Right renal cortex interstitium (tissue), 3 donors: ENCODE data around the gene ITPA. TPM values are rescaled to one million over a fixed set of nuclear protein-coding genes. Genes with fewer than 3 reads are reported as not detected.

Experiments used
- DNase-seq, 3 donors: peaks; one replicate each; pipeline ENCODE4 v3.0.0-alpha.2; 2013; ENCODE audit warnings: low read depth in 3 of 3, low spot score in 2 of 3
- polyA plus RNA-seq, 3 donors: library from polyadenylated mRNA; unstranded; fragments of 120-200 nt; gene quantifications; one replicate each; pipeline ENCODE4 v1.2.1, GENCODE V29; 2013; ENCODE audit not compliant: insufficient read length in 3 of 3

Gene ITPA
- polyA plus RNA-seq, 3 donors: 43.2 to 46.1 (median 45.6) TPM

GRCh38 chr20:3226093-3226492, 16.8 kb downstream of the ITPA start:
- DNase-seq: no peak

GRCh38 chr20:3226864-3227263, 17.6 kb downstream of the ITPA start:
- DNase-seq: no peak

- DNase-seq: no peak
Observed at GRCh38 chr20:3227506-3227905, 18.2 kb downstream of the ITPA start.

- no peak for DNase-seq
Observed at GRCh38 chr20:3227936-3228749, 18.8 kb downstream of the ITPA start.

- no peak for DNase-seq
Observed at GRCh38 chr20:3228750-3229032, 19.4 kb downstream of the ITPA start.

GRCh38 chr20:3229158-3229557, 19.9 kb downstream of the ITPA start:
- DNase-seq: no peak

- DNase-seq: no peak
Observed at GRCh38 chr20:3229798-3230197, 20.5 kb downstream of the ITPA start.

- no peak for DNase-seq
Observed at GRCh38 chr20:3231116-3231515, 21.8 kb downstream of the ITPA start.

- DNase-seq: no peak
Observed at GRCh38 chr20:3231889-3232588, 22.7 kb downstream of the ITPA start.

GRCh38 chr20:3233131-3233990, 24.1 kb downstream of the ITPA start:
- no peak for DNase-seq

- no peak for DNase-seq
Observed at GRCh38 chr20:3233991-3234498, 24.7 kb downstream of the ITPA start.

GRCh38 chr20:3235666-3236324, 26.5 kb downstream of the ITPA start:
- no peak for DNase-seq

- DNase-seq: no peak
Observed at GRCh38 chr20:3237011-3237957, 28.0 kb downstream of the ITPA start.

- no peak for DNase-seq
Observed at GRCh38 chr20:3237958-3238615, 28.8 kb downstream of the ITPA start.

- no peak for DNase-seq
Observed at GRCh38 chr20:3238616-3239025, 29.3 kb downstream of the ITPA start.

GRCh38 chr20:3239026-3239866, 29.9 kb downstream of the ITPA start, which contains the start of gene SLC4A11:
TSS of gene SLC4A11 (minus strand) at chr20:3239190. CDS start at chr20:3239137, 53 bp downstream.
- no peak for DNase-seq

GRCh38 chr20:3239867-3240775, 30.8 kb downstream of the ITPA start:
- no peak for DNase-seq
